HG03520 (cell line): ENCODE results near the gene TGIF1.

Source experiments
- ATAC-seq: cut with Tn5 transposase; IDR thresholded peaks from one replicate; pipeline ENCODE4 v1.9.1; 2021; ENCODE audit warnings: mild to moderate bottlenecking, moderate library complexity; ENCODE audit not compliant: unreplicated experiment

The TGIF1 gene

GRCh38 chr18:3429121-3429520 lies 20.9 kb upstream of the TGIF1 start:
- no peak for ATAC-seq

- no peak for ATAC-seq
Observed at GRCh38 chr18:3434685-3435084, 15.3 kb upstream of the TGIF1 start.

GRCh38 chr18:3440341-3440740 lies 9.6 kb upstream of the TGIF1 start:
- no peak for ATAC-seq

- ATAC-seq = no peak
Observed at GRCh38 chr18:3441290-3441689, 8.7 kb upstream of the TGIF1 start.

- ATAC-seq = no peak
Observed at GRCh38 chr18:3442919-3443318, 7.1 kb upstream of the TGIF1 start.

- no peak for ATAC-seq
Observed at GRCh38 chr18:3444296-3444695, 5.7 kb upstream of the TGIF1 start.

GRCh38 chr18:3444954-3445353 lies 5.0 kb upstream of the TGIF1 start:
- ATAC-seq = no peak

GRCh38 chr18:3447068-3447894 lies 2.7 kb upstream of the TGIF1 start:
- peak; percentile 1 for ATAC-seq

GRCh38 chr18:3447895-3448837 lies 1.8 kb upstream of the TGIF1 start:
- peak; percentile 65 for ATAC-seq

GRCh38 chr18:3448838-3449511 lies 997 bp upstream of the TGIF1 start:
- peak; percentile 52 for ATAC-seq

GRCh38 chr18:3449512-3450011 lies 410 bp upstream of the TGIF1 start:
- no peak for ATAC-seq

GRCh38 chr18:3450799-3451182 lies 819 bp downstream of the TGIF1 start:
- ATAC-seq = no peak

- no peak for ATAC-seq
Observed at GRCh38 chr18:3451183-3451988, 1.4 kb downstream of the TGIF1 start.

GRCh38 chr18:3451989-3452749 lies 2.2 kb downstream of the TGIF1 start:
- no peak for ATAC-seq

GRCh38 chr18:3452750-3453539 lies 3.0 kb downstream of the TGIF1 start:
- no peak for ATAC-seq

GRCh38 chr18:3453540-3454364 lies 3.8 kb downstream of the TGIF1 start:
- no peak for ATAC-seq

- no peak for ATAC-seq
Observed at GRCh38 chr18:3454365-3455089, 4.6 kb downstream of the TGIF1 start.
